ENCODE results near the gene MYO5B. TPM values are rescaled to one million over a fixed set of nuclear protein-coding genes. Genes with fewer than 3 reads are reported as not detected.

MYO5B gene
- total and polyA plus RNA-seq, 4 donors = 0.92 to 20.3 (median 2.9) TPM

- WGBS, 2 donors = 89 to 93% methylated on average over 5 of the region's 5 CpGs
- Histone ChIP-seq H3K9me3 (ENCODE audit: control insufficient read depth, low read length) (no peaks in the 10 kb centered on the region), H3K27me3 (ENCODE audit: control insufficient read depth in 1 of 2, insufficient read depth in 2 of 2, low read length in 1 of 2) (no peaks in the 10 kb centered on the region), H3K4me3 (ENCODE audit: low read length in 2 of 2) (no peak overlapping the region), H3K4me1 (ENCODE audit: control insufficient read depth in 1 of 2, insufficient read depth in 2 of 2, low read length in 2 of 2) (no peaks in the 10 kb centered on the region), H3K27ac (ENCODE audit: low read depth in 1 of 2, low read length in 2 of 2) (no peak overlapping the region), H3K36me3 (ENCODE audit: control insufficient read depth in 1 of 2, insufficient read depth in 2 of 2, low read length in 1 of 2) (peaks cover 0 to 3% of the 10 kb centered on the region in 2 donors)
- intact Hi-C loops (cut with DNase I) = no loop called here
- ATAC-seq (ENCODE audit: low FRiP score) (no peak), DNase-seq (no peak)
Measured at GRCh38 chr18:49917742-49918141, 277.2 kb downstream of the MYO5B start.

DNA sequence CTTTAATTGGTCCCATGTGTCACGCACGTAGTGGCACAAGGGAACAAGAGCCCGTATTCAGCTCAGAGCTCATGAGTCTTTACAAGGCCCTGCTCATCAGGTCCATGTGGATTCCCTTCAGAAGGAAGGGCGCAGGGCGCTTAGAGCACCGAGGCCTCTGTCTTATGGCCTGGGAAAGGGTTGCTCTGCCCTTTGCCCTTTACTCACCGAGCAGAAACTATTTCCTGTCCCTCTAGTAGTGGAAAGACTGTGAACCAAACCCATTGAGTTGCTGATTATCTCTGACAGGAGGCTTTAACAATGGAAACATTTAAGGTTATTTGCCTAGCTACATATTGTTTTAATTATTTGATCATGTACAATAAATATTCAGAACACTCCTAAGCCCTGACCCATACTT is 279.6 kb downstream of the MYO5B start:
- intact Hi-C loops (cut with DNase I) = no loop called here
- Histone ChIP-seq H3K4me1 (ENCODE audit: control insufficient read depth in 1 of 2, insufficient read depth in 2 of 2, low read length in 2 of 2) (no peaks in the 10 kb centered on the region), H3K4me3 (ENCODE audit: low read length in 2 of 2) (no peak overlapping the region), H3K36me3 (ENCODE audit: control insufficient read depth in 1 of 2, insufficient read depth in 2 of 2, low read length in 1 of 2) (peaks cover 0 to 3% of the 10 kb centered on the region in 2 donors), H3K27me3 (ENCODE audit: control insufficient read depth in 1 of 2, insufficient read depth in 2 of 2, low read length in 1 of 2) (no peaks in the 10 kb centered on the region), H3K9me3 (ENCODE audit: control insufficient read depth, low read length) (no peaks in the 10 kb centered on the region), H3K27ac (ENCODE audit: low read depth in 1 of 2, low read length in 2 of 2) (no peak overlapping the region)
- WGBS, 2 donors = 77 to 81% methylated on average over 7 of the region's 7 CpGs
- ATAC-seq (ENCODE audit: low FRiP score) (no peak), DNase-seq (no peak)

DNA sequence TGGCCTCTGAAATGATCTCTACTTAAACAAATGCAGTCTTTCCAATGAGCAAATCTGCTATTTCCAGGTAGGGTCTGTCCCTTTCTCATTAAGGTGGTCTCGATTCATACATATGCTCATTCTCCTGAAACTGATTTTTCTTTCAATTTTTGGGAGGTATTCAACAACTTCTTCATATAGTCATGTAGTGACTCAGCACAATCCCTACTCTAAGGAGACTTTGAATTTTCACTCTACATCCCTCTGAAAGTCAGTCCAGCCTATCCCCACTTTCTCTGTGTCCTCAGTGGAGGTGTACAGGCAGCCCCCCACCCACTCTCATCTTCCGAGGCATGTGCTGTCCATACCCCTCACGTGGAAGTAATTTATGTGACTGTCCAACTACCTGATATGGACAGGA is 281.7 kb downstream of the MYO5B start:
- H3K4me3 ChIP-seq (ENCODE audit: low read length in 2 of 2) = no peak overlapping the region
- H3K36me3 ChIP-seq (ENCODE audit: control insufficient read depth in 1 of 2, insufficient read depth in 2 of 2, low read length in 1 of 2) = peaks cover 0 to 3% of the 10 kb centered on the region in 2 donors
- WGBS, 2 donors = 84 to 88% methylated on average over 3 of the region's 3 CpGs
- H3K27me3 ChIP-seq (ENCODE audit: control insufficient read depth in 1 of 2, insufficient read depth in 2 of 2, low read length in 1 of 2) = no peaks in the 10 kb centered on the region
- H3K4me1 ChIP-seq (ENCODE audit: control insufficient read depth in 1 of 2, insufficient read depth in 2 of 2, low read length in 2 of 2) = no peaks in the 10 kb centered on the region
- H3K27ac ChIP-seq (ENCODE audit: low read depth in 1 of 2, low read length in 2 of 2) = no peak overlapping the region
- ATAC-seq (ENCODE audit: low FRiP score) = no peak
- intact Hi-C loops (cut with DNase I) = no loop called here
- no peaks in the 10 kb centered on the region for H3K9me3 ChIP-seq (ENCODE audit: control insufficient read depth, low read length)
- no peak for DNase-seq

- intact Hi-C loops (cut with DNase I) = no loop called here
- 67 to 70% methylated on average over 4 of the region's 4 CpGs for WGBS, 2 donors
- ATAC-seq (ENCODE audit: low FRiP score) = no peak
- Histone ChIP-seq H3K9me3 (ENCODE audit: control insufficient read depth, low read length) (no peaks in the 10 kb centered on the region), H3K27me3 (ENCODE audit: control insufficient read depth in 1 of 2, insufficient read depth in 2 of 2, low read length in 1 of 2) (no peaks in the 10 kb centered on the region), H3K4me3 (ENCODE audit: low read length in 2 of 2) (no peak overlapping the region), H3K4me1 (ENCODE audit: control insufficient read depth in 1 of 2, insufficient read depth in 2 of 2, low read length in 2 of 2) (no peaks in the 10 kb centered on the region), H3K36me3 (ENCODE audit: control insufficient read depth in 1 of 2, insufficient read depth in 2 of 2, low read length in 1 of 2) (no peaks in the 10 kb centered on the region), H3K27ac (ENCODE audit: low read depth in 1 of 2, low read length in 2 of 2) (no peak overlapping the region)
- DNase-seq = no peak
Measured at GRCh38 chr18:49911427-49911826, 283.5 kb downstream of the MYO5B start.

DNA sequence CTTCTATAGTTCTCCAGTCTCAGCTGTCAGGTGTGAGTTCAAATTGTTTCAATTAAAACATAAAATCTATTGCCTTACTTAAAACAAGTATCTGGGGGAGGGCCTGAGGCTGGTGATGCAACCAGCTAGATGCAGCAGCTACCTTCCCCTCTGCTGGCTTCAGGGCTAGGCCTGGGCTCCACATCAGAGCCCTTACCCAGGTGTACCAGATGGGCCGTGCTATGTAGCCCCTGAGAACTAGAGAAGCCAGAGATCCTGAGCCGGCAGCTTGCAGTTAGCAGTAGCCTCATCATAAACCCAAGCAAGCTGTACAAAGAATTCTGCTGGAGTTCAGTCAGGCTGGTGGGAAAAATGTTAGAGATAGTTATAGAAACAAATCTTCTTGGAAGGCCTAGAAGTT is 284.0 kb downstream of the MYO5B start:
- no peak overlapping the region for H3K4me3 ChIP-seq (ENCODE audit: low read length in 2 of 2)
- H3K4me1 ChIP-seq (ENCODE audit: control insufficient read depth in 1 of 2, insufficient read depth in 2 of 2, low read length in 2 of 2) = no peaks in the 10 kb centered on the region
- no peak overlapping the region for H3K27ac ChIP-seq (ENCODE audit: low read depth in 1 of 2, low read length in 2 of 2)
- H3K9me3 ChIP-seq (ENCODE audit: control insufficient read depth, low read length) = no peaks in the 10 kb centered on the region
- DNase-seq (no peak), ATAC-seq (ENCODE audit: low FRiP score) (no peak)
- no peaks in the 10 kb centered on the region for H3K36me3 ChIP-seq (ENCODE audit: control insufficient read depth in 1 of 2, insufficient read depth in 2 of 2, low read length in 1 of 2)
- H3K27me3 ChIP-seq (ENCODE audit: control insufficient read depth in 1 of 2, insufficient read depth in 2 of 2, low read length in 1 of 2) = no peaks in the 10 kb centered on the region
- 70 to 72% methylated on average over 2 of the region's 2 CpGs for WGBS, 2 donors
- intact Hi-C loops (cut with DNase I) = no loop called here

DNA sequence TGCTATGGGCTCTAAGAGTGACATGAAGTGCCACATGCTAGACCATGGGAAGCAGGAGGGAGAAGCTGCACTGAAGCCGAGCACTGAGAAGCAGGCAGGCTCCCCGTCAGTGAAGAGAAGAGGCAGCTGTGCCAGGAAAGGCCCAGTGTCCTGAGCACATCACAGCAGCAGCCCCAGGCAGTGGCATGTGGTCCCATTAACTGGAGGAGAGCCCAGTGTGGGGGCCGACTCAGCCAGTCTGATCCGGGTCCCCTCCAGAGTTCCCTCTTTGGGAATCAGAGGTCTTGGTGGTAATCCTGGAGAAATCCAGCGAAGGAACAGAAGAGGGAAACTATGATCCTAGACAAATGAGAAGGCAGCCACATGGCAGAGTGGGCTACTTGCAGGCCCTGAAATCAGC is 284.9 kb downstream of the MYO5B start:
- intact Hi-C loops (cut with DNase I) = no loop called here
- H3K9me3 ChIP-seq (ENCODE audit: control insufficient read depth, low read length) = no peaks in the 10 kb centered on the region
- no peak for ATAC-seq (ENCODE audit: low FRiP score)
- no peaks in the 10 kb centered on the region for H3K4me1 ChIP-seq (ENCODE audit: control insufficient read depth in 1 of 2, insufficient read depth in 2 of 2, low read length in 2 of 2)
- no peaks in the 10 kb centered on the region for H3K27me3 ChIP-seq (ENCODE audit: control insufficient read depth in 1 of 2, insufficient read depth in 2 of 2, low read length in 1 of 2)
- no peak overlapping the region for H3K4me3 ChIP-seq (ENCODE audit: low read length in 2 of 2)
- WGBS, 2 donors = 81 to 85% methylated on average over 5 of the region's 5 CpGs
- H3K27ac ChIP-seq (ENCODE audit: low read depth in 1 of 2, low read length in 2 of 2) = no peak overlapping the region
- no peak for DNase-seq
- H3K36me3 ChIP-seq (ENCODE audit: control insufficient read depth in 1 of 2, insufficient read depth in 2 of 2, low read length in 1 of 2) = no peaks in the 10 kb centered on the region

- intact Hi-C loops (cut with DNase I) = no loop called here
Measured at GRCh38 chr18:49907346-49907929, 287.5 kb downstream of the MYO5B start.

DNA sequence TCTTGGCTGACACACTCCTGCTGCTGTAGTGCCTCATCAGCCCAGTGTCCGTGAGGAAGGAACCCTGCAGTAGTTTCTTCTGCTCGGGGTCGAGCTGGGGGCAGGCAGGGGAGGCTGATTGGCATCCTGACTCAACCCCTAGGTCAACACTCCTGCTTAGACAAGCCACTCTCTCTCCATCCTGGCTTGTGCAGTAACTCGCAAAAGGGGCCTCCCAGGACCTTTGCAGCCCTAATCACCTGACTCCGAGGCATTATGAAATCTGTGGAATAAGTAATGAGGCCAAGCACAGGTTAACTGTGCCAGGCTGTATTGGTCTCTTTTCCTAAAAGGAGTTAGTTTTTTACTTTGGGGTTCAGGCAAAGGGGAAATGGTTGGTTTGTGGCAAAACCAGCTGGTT is 289.2 kb downstream of the MYO5B start:
- Histone ChIP-seq H3K27ac (ENCODE audit: low read depth in 1 of 2, low read length in 2 of 2) (no peak overlapping the region), H3K9me3 (ENCODE audit: control insufficient read depth, low read length) (no peaks in the 10 kb centered on the region), H3K27me3 (ENCODE audit: control insufficient read depth in 1 of 2, insufficient read depth in 2 of 2, low read length in 1 of 2) (no peaks in the 10 kb centered on the region), H3K4me1 (ENCODE audit: control insufficient read depth in 1 of 2, insufficient read depth in 2 of 2, low read length in 2 of 2) (no peaks in the 10 kb centered on the region), H3K36me3 (ENCODE audit: control insufficient read depth in 1 of 2, insufficient read depth in 2 of 2, low read length in 1 of 2) (peaks cover 0 to 4% of the 10 kb centered on the region in 2 donors), H3K4me3 (ENCODE audit: low read length in 2 of 2) (no peak overlapping the region)
- DNase-seq (no peak), ATAC-seq (ENCODE audit: low FRiP score) (no peak)
- 55 to 57% methylated on average over 5 of the region's 5 CpGs for WGBS, 2 donors
- intact Hi-C loops (cut with DNase I) = no loop called here

More at GRCh38 chr18:49907346-49907929, 287.5 kb downstream of the MYO5B start:
- Histone ChIP-seq H3K4me3 (ENCODE audit: low read length in 2 of 2) (no peak overlapping the region), H3K27me3 (ENCODE audit: control insufficient read depth in 1 of 2, insufficient read depth in 2 of 2, low read length in 1 of 2) (no peaks in the 10 kb centered on the region), H3K27ac (ENCODE audit: low read depth in 1 of 2, low read length in 2 of 2) (no peak overlapping the region), H3K4me1 (ENCODE audit: control insufficient read depth in 1 of 2, insufficient read depth in 2 of 2, low read length in 2 of 2) (no peaks in the 10 kb centered on the region), H3K9me3 (ENCODE audit: control insufficient read depth, low read length) (no peaks in the 10 kb centered on the region), H3K36me3 (ENCODE audit: control insufficient read depth in 1 of 2, insufficient read depth in 2 of 2, low read length in 1 of 2) (peaks cover 0 to 4% of the 10 kb centered on the region in 2 donors)
- DNase-seq (no peak), ATAC-seq (ENCODE audit: low FRiP score) (no peak)
- WGBS, 2 donors = 34 to 40% methylated on average over 3 of the region's 3 CpGs

DNA sequence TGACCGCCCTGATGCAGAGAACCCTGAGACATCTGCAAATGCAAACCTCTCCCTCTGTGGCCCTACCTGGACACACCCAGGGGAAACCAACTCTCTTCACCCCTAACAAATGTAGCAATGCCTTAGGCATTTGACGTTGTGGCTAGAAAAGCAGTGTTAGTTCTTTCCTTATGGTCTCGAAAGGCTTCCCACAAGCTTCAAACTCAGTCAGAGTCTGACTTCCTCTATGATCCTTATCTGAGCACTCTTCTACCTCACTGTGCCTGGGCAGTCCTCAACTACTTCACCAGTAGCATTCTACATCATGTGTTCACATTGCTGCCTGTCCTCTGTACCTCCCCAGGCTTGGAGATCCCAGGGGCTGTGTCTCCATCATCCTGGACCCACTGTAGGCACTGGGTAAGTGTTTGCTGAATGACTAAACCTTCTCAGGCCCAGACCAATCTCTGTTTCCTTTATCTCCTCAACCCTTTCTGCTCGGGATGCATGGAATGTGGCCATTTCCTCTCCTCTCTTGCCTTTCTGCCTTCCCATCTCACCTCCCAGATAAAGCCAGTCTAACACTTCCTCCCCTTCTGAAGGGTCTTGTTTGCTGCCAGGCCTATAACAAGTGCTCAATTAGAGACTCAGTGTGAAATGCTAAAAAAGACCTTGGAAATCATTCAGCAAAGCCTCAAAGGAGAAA is 289.9 kb downstream of the MYO5B start:
- no peak for DNase-seq
- Histone ChIP-seq H3K27me3 (ENCODE audit: control insufficient read depth in 1 of 2, insufficient read depth in 2 of 2, low read length in 1 of 2) (no peaks in the 10 kb centered on the region), H3K27ac (ENCODE audit: low read depth in 1 of 2, low read length in 2 of 2) (no peak overlapping the region), H3K36me3 (ENCODE audit: control insufficient read depth in 1 of 2, insufficient read depth in 2 of 2, low read length in 1 of 2) (peaks cover 0 to 4% of the 10 kb centered on the region in 2 donors), H3K9me3 (ENCODE audit: control insufficient read depth, low read length) (no peaks in the 10 kb centered on the region), H3K4me3 (ENCODE audit: low read length in 2 of 2) (no peak overlapping the region), H3K4me1 (ENCODE audit: control insufficient read depth in 1 of 2, insufficient read depth in 2 of 2, low read length in 2 of 2) (no peaks in the 10 kb centered on the region)
- 68 to 70% methylated on average over 4 of the region's 4 CpGs for WGBS, 2 donors
- ATAC-seq (ENCODE audit: low FRiP score) = no peak
- intact Hi-C loops (cut with DNase I) = no loop called here
